ENCODE results near the gene BATF2.

Gene BATF2

DNA sequence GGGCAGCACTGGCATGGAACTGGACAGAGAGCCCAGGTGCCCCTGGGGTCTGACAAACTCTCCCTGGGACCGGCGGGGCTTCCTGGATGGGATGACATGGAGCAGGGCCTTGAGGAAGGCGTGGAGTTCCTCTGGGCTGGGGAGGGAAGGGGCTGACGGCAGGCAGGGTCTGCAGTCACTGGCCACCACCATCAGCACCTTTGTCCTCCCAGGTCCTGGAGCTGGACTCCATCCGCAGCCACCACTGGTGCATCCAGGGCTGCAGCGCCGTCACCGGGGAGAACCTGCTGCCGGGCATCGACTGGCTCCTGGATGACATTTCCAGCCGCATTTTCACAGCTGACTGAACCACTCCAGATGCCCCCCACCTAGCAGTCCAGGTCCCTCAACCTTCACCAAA is 24.7 kb upstream of the BATF2 start:
- TF ChIP-seq CTCF (IDR thresholded peaks at IDR 0.05; ENCODE audit: insufficient read depth, missing control alignments): no peak
- no peak for FAIRE-seq
- no peak for DNase-seq (ENCODE audit: insufficient read length, low spot score)

DNA sequence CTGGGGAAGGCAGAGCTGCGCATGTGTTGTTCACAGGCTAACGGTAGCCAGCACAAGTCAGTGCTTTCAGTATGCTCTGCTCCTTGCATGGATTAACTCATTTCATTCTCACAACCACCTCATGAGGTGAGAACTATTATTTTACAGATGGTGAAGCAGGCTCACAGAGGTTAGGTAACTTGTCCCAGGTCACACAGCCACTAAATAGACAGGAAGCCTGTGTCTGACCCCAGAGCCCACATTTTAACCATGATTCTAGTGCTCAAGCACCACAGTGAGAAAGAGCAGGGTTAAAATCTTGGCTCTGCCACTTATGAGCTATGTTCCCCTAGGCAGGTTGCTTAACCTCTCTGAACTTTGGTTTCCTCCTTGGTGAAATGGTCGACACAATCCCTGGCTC is 24.2 kb upstream of the BATF2 start:
- FAIRE-seq: no peak
- no peak for TF ChIP-seq CTCF (IDR thresholded peaks at IDR 0.05; ENCODE audit: insufficient read depth, missing control alignments)
- no peak for DNase-seq (ENCODE audit: insufficient read length, low spot score)

DNA sequence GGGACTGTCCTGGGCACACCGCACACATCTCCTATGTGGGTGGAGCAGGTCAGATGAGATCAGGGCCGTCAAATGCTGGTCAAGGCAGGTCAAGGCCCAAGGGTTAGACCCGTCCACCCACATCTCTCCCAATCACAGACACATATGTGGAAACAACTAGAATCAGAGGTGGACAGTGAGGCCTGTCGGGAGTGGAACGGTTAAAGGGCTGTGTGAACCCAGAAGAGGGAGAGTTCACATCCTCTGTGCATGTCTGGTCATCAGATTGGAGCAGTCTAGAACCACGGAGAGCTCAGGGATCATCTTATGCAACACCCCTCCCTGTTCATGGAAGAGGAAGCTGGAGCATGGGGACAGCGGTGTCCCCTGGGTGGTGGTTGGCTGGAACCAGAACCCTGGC is 23.1 kb upstream of the BATF2 start:
- DNase-seq (ENCODE audit: insufficient read length, low spot score): no peak
- FAIRE-seq: no peak
- no peak for TF ChIP-seq CTCF (IDR thresholded peaks at IDR 0.05; ENCODE audit: insufficient read depth, missing control alignments)

GRCh38 chr11:65017937-65018336 is 21.2 kb upstream of the BATF2 start:
- no peak for FAIRE-seq
- no peak for TF ChIP-seq CTCF (IDR thresholded peaks at IDR 0.05; ENCODE audit: insufficient read depth, missing control alignments)

GRCh38 chr11:65016705-65017104 is 19.9 kb upstream of the BATF2 start:
- TF ChIP-seq CTCF (IDR thresholded peaks at IDR 0.05; ENCODE audit: insufficient read depth, missing control alignments): no peak
- DNase-seq (ENCODE audit: insufficient read length, low spot score): no peak
- no peak for FAIRE-seq

More at GRCh38 chr11:65017937-65018336, 21.2 kb upstream of the BATF2 start:
- no peak for DNase-seq (ENCODE audit: insufficient read length, low spot score)

GRCh38 chr11:65014726-65015227 is 18.0 kb upstream of the BATF2 start:
- no peak for FAIRE-seq
- DNase-seq (ENCODE audit: insufficient read length, low spot score): no peak
- no peak for TF ChIP-seq CTCF (IDR thresholded peaks at IDR 0.05; ENCODE audit: insufficient read depth, missing control alignments)

GRCh38 chr11:65013888-65014725 is 17.3 kb upstream of the BATF2 start, which contains the start of gene ARL2:
Gene ARL2, plus strand, starts transcription at chr11:65014160. Its CDS starts 48 bp downstream, at chr11:65014208.
- TF ChIP-seq CTCF (IDR thresholded peaks at IDR 0.05; ENCODE audit: insufficient read depth, missing control alignments): peak; percentile 45
- DNase-seq (ENCODE audit: insufficient read length, low spot score) (peak; percentile 92), FAIRE-seq (no peak)

All from D721Med (cell line).